Mammary epithelial cell (primary cell): Measurements from ENCODE around the gene NCAN.

ENCODE experiments used
- EZH2 ChIP-seq: IDR thresholded peaks from 2 replicates; pipeline ENCODE4 v1.6.1; 2012; ENCODE audit warnings: low read length, inconsistent platforms, borderline replicate concordance
- TF ChIP-seq, protein P1 (sequence below), 2 donors: IDR thresholded peaks in 1 of 2; conservative IDR thresholded peaks in 1 of 2; 2 replicates each; pipeline ENCODE4 v1.5.1; 2011 to 2012; ENCODE audit warnings: inconsistent platforms in 2 of 2, low read length in 2 of 2, mild to moderate bottlenecking in 2 of 2, control low read depth in 1 of 2, low read depth in 1 of 2; ENCODE audit not compliant: insufficient read depth in 1 of 2; ENCODE audit errors: extremely low read depth in 1 of 2

DNA sequence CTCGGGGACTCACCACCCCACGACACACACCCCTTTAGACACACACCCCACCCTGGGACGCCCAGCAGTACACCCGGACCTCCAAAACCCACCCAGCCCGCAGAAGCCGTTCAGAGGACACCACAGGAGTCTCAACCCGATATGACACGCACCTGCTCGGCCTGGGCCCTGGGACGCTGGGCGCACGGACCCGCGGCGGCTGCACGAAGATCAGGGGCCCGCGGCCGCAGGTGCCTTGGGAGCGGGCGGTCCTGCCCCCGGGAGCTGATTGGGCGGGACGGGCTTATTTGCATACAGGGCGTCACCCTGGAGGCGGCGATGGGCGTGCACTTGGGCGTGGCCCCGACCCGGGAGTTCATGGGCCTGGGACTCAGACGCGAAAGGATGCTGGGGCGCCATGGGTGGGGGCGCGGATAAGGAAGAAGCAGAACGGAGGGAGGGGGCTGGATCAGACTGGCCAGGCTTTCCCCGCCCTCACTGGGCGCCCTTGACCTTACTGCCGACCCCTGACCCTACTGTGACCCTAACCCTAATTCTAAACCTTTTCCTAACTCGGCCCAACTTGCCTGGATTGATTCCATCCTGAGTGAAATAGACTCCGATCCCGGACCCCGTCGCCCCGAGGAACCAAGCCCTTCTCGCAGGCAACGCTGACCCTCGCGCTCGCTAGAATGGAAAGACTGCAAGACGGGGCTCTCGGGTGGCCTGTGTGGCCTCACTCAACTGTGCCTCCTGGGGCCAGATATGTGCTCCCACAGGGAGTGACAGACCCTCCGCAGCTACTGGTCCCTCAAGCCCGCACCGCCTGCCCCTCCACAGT lies 41.5 kb upstream of the NCAN start, which contains the start of gene MEF2B:
- TF ChIP-seq, protein P1, sequence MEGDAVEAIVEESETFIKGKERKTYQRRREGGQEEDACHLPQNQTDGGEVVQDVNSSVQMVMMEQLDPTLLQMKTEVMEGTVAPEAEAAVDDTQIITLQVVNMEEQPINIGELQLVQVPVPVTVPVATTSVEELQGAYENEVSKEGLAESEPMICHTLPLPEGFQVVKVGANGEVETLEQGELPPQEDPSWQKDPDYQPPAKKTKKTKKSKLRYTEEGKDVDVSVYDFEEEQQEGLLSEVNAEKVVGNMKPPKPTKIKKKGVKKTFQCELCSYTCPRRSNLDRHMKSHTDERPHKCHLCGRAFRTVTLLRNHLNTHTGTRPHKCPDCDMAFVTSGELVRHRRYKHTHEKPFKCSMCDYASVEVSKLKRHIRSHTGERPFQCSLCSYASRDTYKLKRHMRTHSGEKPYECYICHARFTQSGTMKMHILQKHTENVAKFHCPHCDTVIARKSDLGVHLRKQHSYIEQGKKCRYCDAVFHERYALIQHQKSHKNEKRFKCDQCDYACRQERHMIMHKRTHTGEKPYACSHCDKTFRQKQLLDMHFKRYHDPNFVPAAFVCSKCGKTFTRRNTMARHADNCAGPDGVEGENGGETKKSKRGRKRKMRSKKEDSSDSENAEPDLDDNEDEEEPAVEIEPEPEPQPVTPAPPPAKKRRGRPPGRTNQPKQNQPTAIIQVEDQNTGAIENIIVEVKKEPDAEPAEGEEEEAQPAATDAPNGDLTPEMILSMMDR (conservative IDR thresholded peaks at IDR 0.05 in 1 of 2, IDR thresholded peaks at IDR 0.05 in 1 of 2; ENCODE audit: extremely low read depth in 1 of 2, insufficient read depth in 1 of 2, low read depth in 1 of 2, low read length in 2 of 2) = no peak
- no peak for TF ChIP-seq EZH2
